K562 (cell line): ENCODE results near the gene ESRRG. TPM values are rescaled to one million over a fixed set of nuclear protein-coding genes. Genes with fewer than 3 reads are reported as not detected.

Experiments
- ATAC-seq: fragments of 200-7000 bp; cut with Tn5 transposase; 3 replicates; pipeline ENCODE4 v1.9.1; 2020; ENCODE audit warnings: moderate library complexity
- BruUV-seq: library from RNA; stranded (reverse); fragments of 400-500 nt; replicated peaks from 2 replicates; lab custom pipeline; 2021; lab: Mats Ljungman, UMichigan
- CTCF ChIA-PET: fragments of 300-600 bp; formaldehyde crosslinking; extraction: SDS; loops from one replicate; lab custom pipeline; 2021; ENCODE audit warnings: low intra/inter-chr PET ratio; lab: Yijun Ruan, JAX
- POLR2A ChIA-PET: fragments of 300-600, 350-650 bp; sonication (Branson Sonifier 250); formaldehyde crosslinking; extraction: SDS; loops from one replicate; lab custom pipeline; 2021; ENCODE audit warnings: antibody characterized with exemption, inconsistent platforms; lab: Yijun Ruan, JAX
- DNase-seq, 4 experiments: peaks; one replicate each; pipeline versions ENCODE4 v3.0.0 to v3.0.0-alpha.2; 2011 to 2018; ENCODE audit warnings: low spot score in 3 of 4, mixed read lengths in 3 of 4; ENCODE audit errors: extremely low read depth in 1 of 4
- FAIRE-seq: peaks from 2 replicates; lab custom pipeline; 2011; peaks lifted over from hg19 to GRCh38; lab: Jason Lieb, UNC
- H2AFZ ChIP-seq: 2 replicates; pipeline ENCODE4 v1.6.0; 2011; ENCODE audit warnings: low read depth, low read length, control low read depth, inconsistent platforms
- H3K27ac ChIP-seq: fragments of 200-600 bp; 3 replicates; pipeline ENCODE4 v1.8.0; 2011; ENCODE audit warnings: low read depth, mild to moderate bottlenecking, control low read depth, inconsistent platforms, low read length, moderate library complexity, mixed read lengths; ENCODE audit errors: extremely low read depth
- H3K27me3 ChIP-seq, 2 experiments: fragments of 300-600 bp in 1 of 2; 2 replicates in 1 of 2; 3 replicates in 1 of 2; pipeline versions ENCODE4 v1.6.0 to v1.8.0; 2011; ENCODE audit warnings: inconsistent platforms in 2 of 2, low read length in 2 of 2, mild to moderate bottlenecking in 1 of 2, mixed read lengths in 1 of 2, moderate library complexity in 1 of 2; ENCODE audit not compliant: control insufficient read depth in 2 of 2, insufficient read depth in 2 of 2
- H3K36me3 ChIP-seq: fragments of 300-600 bp; 3 replicates; pipeline ENCODE4 v1.8.0; 2011; ENCODE audit warnings: mild to moderate bottlenecking, low read length, inconsistent platforms; ENCODE audit not compliant: control insufficient read depth, insufficient read depth
- H3K4me1 ChIP-seq, 2 experiments: fragments of 200-600 bp in 1 of 2; replicated peaks in 1 of 2; 2 replicates in 1 of 2; 3 replicates in 1 of 2; pipeline versions ENCODE4 v1.5.1 to v1.8.0; 2011; ENCODE audit warnings: inconsistent platforms in 2 of 2, low read length in 2 of 2, mild to moderate bottlenecking in 1 of 2, mixed read lengths in 1 of 2, moderate library complexity in 1 of 2; ENCODE audit not compliant: control insufficient read depth in 2 of 2, insufficient read depth in 2 of 2
- H3K4me2 ChIP-seq: 2 replicates; pipeline ENCODE4 v1.6.1; 2011; ENCODE audit warnings: low read length, control low read depth, inconsistent platforms, mixed read lengths; ENCODE audit not compliant: insufficient read depth
- H3K4me3 ChIP-seq: fragments of 200-600 bp; sonication (generic), shearing (Covaris generic); 2 replicates; pipeline ENCODE4 v1.5.1; 2016; ENCODE audit warnings: control low read depth, inconsistent platforms
- H3K79me2 ChIP-seq: fragments of 200-600 bp; 3 replicates; pipeline ENCODE4 v1.8.0; 2011; ENCODE audit warnings: low read length, inconsistent platforms; ENCODE audit not compliant: control insufficient read depth, insufficient read depth
- H3K9ac ChIP-seq, 2 experiments: 2 replicates each; pipeline versions ENCODE4 v1.6.0 to v1.6.1; 2011; ENCODE audit warnings: low read depth in 2 of 2, low read length in 2 of 2, control low read depth in 1 of 2, inconsistent platforms in 1 of 2, mild to moderate bottlenecking in 1 of 2, mixed read lengths in 1 of 2; ENCODE audit not compliant: insufficient read depth in 1 of 2
- H3K9me1 ChIP-seq: one replicate; pipeline ENCODE4 v1.6.0; 2011; ENCODE audit warnings: inconsistent platforms, mild to moderate bottlenecking, low read length, moderate library complexity; ENCODE audit not compliant: control insufficient read depth, insufficient read depth
- H3K9me3 ChIP-seq: replicated peaks from 2 replicates; pipeline ENCODE4 v1.5.1; 2011; ENCODE audit warnings: low read depth, low read length, inconsistent platforms; ENCODE audit not compliant: control insufficient read depth, insufficient read depth
- H4K20me1 ChIP-seq: replicated peaks from 2 replicates; pipeline ENCODE4 v1.6.1; 2011; ENCODE audit warnings: low read length, inconsistent platforms, mixed read lengths; ENCODE audit not compliant: control insufficient read depth, insufficient read depth
- EP400 ChIP-seq: fragments of 450-650 bp; IDR thresholded peaks from 2 replicates; pipeline ENCODE4 v1.6.1; 2017; ENCODE audit warnings: antibody characterized with exemption, mild to moderate bottlenecking, moderate library complexity
- KDM2B ChIP-seq: fragments of 250-450 bp; sonication (Bioruptor Pico); IDR thresholded peaks from 2 replicates; pipeline ENCODE4 v1.8.0; 2021; ENCODE audit warnings: mild to moderate bottlenecking, moderate library complexity
- MYC ChIP-seq, 2 experiments: fragments of 250-450 bp in 1 of 2; sonication (Bioruptor Pico) in 1 of 2; IDR thresholded peaks; 2 replicates each; pipeline versions ENCODE4 v1.5.1 to v1.6.1; 2012 to 2021; ENCODE audit warnings: low read depth in 2 of 2, borderline replicate concordance in 1 of 2, improper control_type of control experiment in 1 of 2, low read length in 1 of 2, mild to moderate bottlenecking in 1 of 2, moderate library complexity in 1 of 2
- TGIF2 ChIP-seq: sonication (generic); formaldehyde crosslinking; IDR thresholded peaks from 2 replicates; pipeline ENCODE4 v1.8.1; 2022; ENCODE audit warnings: mild to moderate bottlenecking, missing genetic modification reagents, moderate library complexity
- ZNF217 ChIP-seq: sonication (generic); formaldehyde crosslinking; IDR thresholded peaks from 2 replicates; pipeline ENCODE4 v1.8.0; 2022; ENCODE audit warnings: mild to moderate bottlenecking, missing genetic modification reagents
- WGBS: fragments of 100-300 bp; shearing (Covaris generic); methylation state at CpG from one replicate; pipeline ENCODE4 v1.1.6; 2016; ENCODE audit warnings: low coverage, mixed read lengths; ENCODE audit not compliant: insufficient coverage; ENCODE audit errors: missing lambda C conversion rate; 5-methylcytosine and 5-hydroxymethylcytosine counted together
- in situ Hi-C: fragments of 300-500 bp; cut with MboI; formaldehyde crosslinking; loops from 4 replicates; pipeline ENCODE4 v1.15.0; 2018; ENCODE audit warnings: inconsistent platforms, mixed read lengths
- intact Hi-C: fragments of 100-400 bp; cut with micrococcal nuclease; formaldehyde crosslinking; loops from 2 replicates; pipeline ENCODE4 v1.14.2; 2022
- polyA plus RNA-seq, 8 experiments: library from polyadenylated mRNA; depleted of rRNA in 4 of 8; stranded (reverse) in 5 of 8; unstranded in 3 of 8; fragments of >200 nt; fragmentation: Nextera tagmentation in 2 of 8; fragmentation: Illumina TruSeq in 1 of 8; extraction: Ambion mirVana in 2 of 8; extraction: Trizol in 1 of 8; gene quantifications; 2 replicates each; pipeline versions ENCODE4 v1.2.1 to v1.2.3, GENCODE V29; 2011 to 2014; ENCODE audit warnings: inconsistent platforms in 1 of 8, missing spikeins in 1 of 8
- total RNA-seq, 7 experiments: library from RNA; depleted of rRNA in 6 of 7; stranded (reverse); fragments of >200 nt in 6 of 7; fragmentation: Illumina TruSeq in 2 of 7; extraction: Trizol in 2 of 7; gene quantifications; 2 replicates each; pipeline versions ENCODE4 v1.2.1 to v1.2.3, GENCODE V29; 2011 to 2021; ENCODE audit warnings: low replicate concordance in 1 of 7
- TF ChIP-seq, protein P1 (sequence below), 2 experiments: fragments of 450-650 bp in 1 of 2; sonication (generic) in 1 of 2; formaldehyde crosslinking in 1 of 2; IDR thresholded peaks in 1 of 2; conservative IDR thresholded peaks in 1 of 2; 2 replicates each; pipeline versions ENCODE4 v1.6.1 to v1.8.1; 2016 to 2023; ENCODE audit warnings: mild to moderate bottlenecking in 2 of 2, moderate library complexity in 2 of 2, inconsistent platforms in 1 of 2, missing genetic modification reagents in 1 of 2
- TF ChIP-seq, protein P2 (sequence below): fragments of 450-650 bp; IDR thresholded peaks from 2 replicates; pipeline ENCODE4 v1.6.1; 2018; ENCODE audit warnings: mild to moderate bottlenecking, low read depth; ENCODE audit not compliant: partially characterized antibody
- TF ChIP-seq, protein P3 (sequence below): fragments of 450-650 bp; IDR thresholded peaks from 2 replicates; pipeline ENCODE4 v1.6.1; 2016
- TF ChIP-seq, protein P4 (sequence below): fragments of 450-650 bp; formaldehyde crosslinking; IDR thresholded peaks from 2 replicates; pipeline ENCODE4 v1.4.0; 2022; ENCODE audit warnings: mild to moderate bottlenecking, moderate library complexity

The ESRRG gene
- total and polyA plus RNA-seq, 9 of the 15 experiments (the other 6 are each of a cell fraction or from before 2014, with no cell fraction given), result not detected

DNA sequence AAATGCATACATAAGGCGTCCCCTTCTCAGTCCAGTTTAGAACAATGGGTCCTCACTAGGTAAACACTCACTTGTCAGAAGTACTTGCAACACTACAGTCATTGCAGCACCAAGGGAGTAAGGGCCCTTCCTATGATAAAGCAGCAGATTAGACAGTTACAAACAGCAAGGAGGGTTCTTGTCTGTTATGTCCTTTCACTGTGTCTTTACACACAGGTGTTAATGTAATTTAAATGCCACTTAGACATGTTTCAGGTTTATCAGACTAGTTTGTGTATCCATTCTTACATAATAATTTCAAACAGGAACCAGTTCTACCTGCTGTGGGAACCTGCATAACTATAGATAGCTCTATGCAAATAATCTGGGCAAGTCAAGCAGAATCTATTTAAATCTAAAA is 194.4 kb downstream of the ESRRG start:
- no peak overlapping the region for H3K4me3 ChIP-seq
- POLR2A ChIA-PET, result no interaction called here
- H3K27me3 ChIP-seq, result no peaks in the 10 kb centered on the region

More for the DNA sequence above, 194.4 kb downstream of the ESRRG start:
- H3K9me3 ChIP-seq, result no peaks in the 10 kb centered on the region; the same call in 1 of the 2 replicates
- H3K79me2 ChIP-seq, result no peaks in the 10 kb centered on the region
- ATAC-seq, result no peak
- no peaks in the 10 kb centered on the region for H3K9me1 ChIP-seq
- DNase-seq, result no peak
- H3K9ac ChIP-seq, result no peak overlapping the region
- no peaks in the 10 kb centered on the region for H3K36me3 ChIP-seq
- CTCF ChIA-PET, result no interaction called here
- no peak overlapping the region for H3K4me2 ChIP-seq
- TF ChIP-seq, protein P1, sequence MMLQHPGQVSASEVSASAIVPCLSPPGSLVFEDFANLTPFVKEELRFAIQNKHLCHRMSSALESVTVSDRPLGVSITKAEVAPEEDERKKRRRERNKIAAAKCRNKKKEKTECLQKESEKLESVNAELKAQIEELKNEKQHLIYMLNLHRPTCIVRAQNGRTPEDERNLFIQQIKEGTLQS (IDR thresholded peaks at IDR 0.05), result no peak
- TF ChIP-seq, protein P1 (CRISPR knock-in tag; conservative IDR thresholded peaks at IDR 0.05), result no peak
- TF ChIP-seq, protein P2, sequence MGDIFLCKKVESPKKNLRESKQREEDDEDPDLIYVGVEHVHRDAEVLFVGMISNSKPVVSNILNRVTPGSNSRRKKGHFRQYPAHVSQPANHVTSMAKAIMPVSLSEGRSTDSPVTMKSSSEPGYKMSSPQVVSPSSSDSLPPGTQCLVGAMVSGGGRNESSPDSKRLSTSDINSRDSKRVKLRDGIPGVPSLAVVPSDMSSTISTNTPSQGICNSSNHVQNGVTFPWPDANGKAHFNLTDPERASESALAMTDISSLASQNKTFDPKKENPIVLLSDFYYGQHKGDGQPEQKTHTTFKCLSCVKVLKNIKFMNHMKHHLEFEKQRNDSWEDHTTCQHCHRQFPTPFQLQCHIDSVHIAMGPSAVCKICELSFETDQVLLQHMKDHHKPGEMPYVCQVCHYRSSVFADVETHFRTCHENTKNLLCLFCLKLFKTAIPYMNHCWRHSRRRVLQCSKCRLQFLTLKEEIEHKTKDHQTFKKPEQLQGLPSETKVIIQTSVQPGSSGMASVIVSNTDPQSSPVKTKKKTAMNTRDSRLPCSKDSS, result no peak
- TF ChIP-seq EP400, result no peak
- TF ChIP-seq TGIF2 (CRISPR knock-in tag), result no peak
- no peak for TF ChIP-seq MYC (IDR thresholded peaks at IDR 0.05; ENCODE audit: low read depth, low read length)
- no peak for TF ChIP-seq MYC (CRISPR knock-in tag; IDR thresholded peaks at IDR 0.05; ENCODE audit: borderline replicate concordance, low read depth)
- TF ChIP-seq KDM2B (CRISPR knock-in tag), result no peak
- TF ChIP-seq, protein P3, sequence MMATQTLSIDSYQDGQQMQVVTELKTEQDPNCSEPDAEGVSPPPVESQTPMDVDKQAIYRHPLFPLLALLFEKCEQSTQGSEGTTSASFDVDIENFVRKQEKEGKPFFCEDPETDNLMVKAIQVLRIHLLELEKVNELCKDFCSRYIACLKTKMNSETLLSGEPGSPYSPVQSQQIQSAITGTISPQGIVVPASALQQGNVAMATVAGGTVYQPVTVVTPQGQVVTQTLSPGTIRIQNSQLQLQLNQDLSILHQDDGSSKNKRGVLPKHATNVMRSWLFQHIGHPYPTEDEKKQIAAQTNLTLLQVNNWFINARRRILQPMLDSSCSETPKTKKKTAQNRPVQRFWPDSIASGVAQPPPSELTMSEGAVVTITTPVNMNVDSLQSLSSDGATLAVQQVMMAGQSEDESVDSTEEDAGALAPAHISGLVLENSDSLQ, result no peak
- TF ChIP-seq ZNF217 (CRISPR knock-in tag), result no peak
- TF ChIP-seq, protein P4, sequence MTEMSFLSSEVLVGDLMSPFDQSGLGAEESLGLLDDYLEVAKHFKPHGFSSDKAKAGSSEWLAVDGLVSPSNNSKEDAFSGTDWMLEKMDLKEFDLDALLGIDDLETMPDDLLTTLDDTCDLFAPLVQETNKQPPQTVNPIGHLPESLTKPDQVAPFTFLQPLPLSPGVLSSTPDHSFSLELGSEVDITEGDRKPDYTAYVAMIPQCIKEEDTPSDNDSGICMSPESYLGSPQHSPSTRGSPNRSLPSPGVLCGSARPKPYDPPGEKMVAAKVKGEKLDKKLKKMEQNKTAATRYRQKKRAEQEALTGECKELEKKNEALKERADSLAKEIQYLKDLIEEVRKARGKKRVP (CRISPR knock-in tag), result no peak
- no peaks in the 10 kb centered on the region for H4K20me1 ChIP-seq
- in situ Hi-C loops (no loop called here), intact Hi-C loops (no loop called here)
- BruUV-seq, result no TSS peak
- no peaks in the 10 kb centered on the region for H3K4me1 ChIP-seq
- WGBS, result 0% methylated on average over 1 of the region's 1 CpG
- no peak for FAIRE-seq
- H3K27ac ChIP-seq, result no peak overlapping the region
- H2AFZ ChIP-seq, result no peak overlapping the region
